CD14-positive monocyte (primary cell): ENCODE data around the gene SPTAN1. TPM values are rescaled to one million over a fixed set of nuclear protein-coding genes. Genes with fewer than 3 reads are reported as not detected.

Source experiments
- DNase-seq, 3 donors: peaks; one replicate each; pipeline ENCODE4 v3.0.0-alpha.2; 2011 to 2022
- H2AFZ ChIP-seq: 2 replicates; pipeline ENCODE4 v1.6.0; 2012; ENCODE audit warnings: mild to moderate bottlenecking, low read depth, low read length, inconsistent platforms; ENCODE audit not compliant: insufficient read depth, poor library complexity, severe bottlenecking
- H3K27ac ChIP-seq, 2 donors: 1 replicate in 1 of 2; 2 replicates in 1 of 2; pipeline ENCODE4 v1.5.1; 2012 to 2013; ENCODE audit warnings: low read length in 2 of 2, control low read depth in 1 of 2, inconsistent platforms in 1 of 2, low read depth in 1 of 2, mild to moderate bottlenecking in 1 of 2
- H3K27me3 ChIP-seq, 2 donors: one replicate each; pipeline versions ENCODE4 v1.6.0 to v1.6.1; 2011 to 2013; ENCODE audit warnings: low read length in 2 of 2; ENCODE audit not compliant: control insufficient read depth in 2 of 2, insufficient read depth in 2 of 2
- H3K36me3 ChIP-seq, 2 donors: replicated peaks in 1 of 2; 1 replicate in 1 of 2; 2 replicates in 1 of 2; pipeline versions ENCODE4 v1.5.1 to v1.6.1; 2012 to 2013; ENCODE audit warnings: low read length in 2 of 2, control low read depth in 1 of 2, inconsistent platforms in 1 of 2, mild to moderate bottlenecking in 1 of 2; ENCODE audit not compliant: insufficient read depth in 2 of 2, control insufficient read depth in 1 of 2
- H3K4me1 ChIP-seq, 2 donors: 1 replicate in 1 of 2; 2 replicates in 1 of 2; pipeline versions ENCODE4 v1.5.1 to v1.6.1; 2012 to 2013; ENCODE audit warnings: low read length in 2 of 2, control low read depth in 1 of 2, inconsistent platforms in 1 of 2, mild to moderate bottlenecking in 1 of 2, moderate library complexity in 1 of 2; ENCODE audit not compliant: insufficient read depth in 2 of 2, control insufficient read depth in 1 of 2
- H3K4me2 ChIP-seq: replicated peaks from 2 replicates; pipeline ENCODE3; 2012; ENCODE audit warnings: low read length, moderate library complexity, mild to moderate bottlenecking; ENCODE audit not compliant: poor library complexity, severe bottlenecking; ENCODE audit errors: extremely low read depth
- H3K4me3 ChIP-seq, 3 experiments: fragments of 200-600 bp in 1 of 3; sonication (generic) in 1 of 3; replicated peaks in 1 of 3; 1 replicate in 2 of 3; 2 replicates in 1 of 3; pipeline ENCODE4 v1.5.1; 2011 to 2013; ENCODE audit warnings: low read length in 3 of 3, mild to moderate bottlenecking in 3 of 3, control low read depth in 2 of 3, low read depth in 2 of 3, inconsistent platforms in 1 of 3, moderate library complexity in 1 of 3
- H3K79me2 ChIP-seq: 2 replicates; pipeline ENCODE4 v1.6.0; 2012; ENCODE audit warnings: mild to moderate bottlenecking, control low read depth, inconsistent platforms, low read length, moderate library complexity; ENCODE audit not compliant: insufficient read depth
- H3K9ac ChIP-seq: 2 replicates; pipeline ENCODE4 v1.6.0; 2017; ENCODE audit warnings: low read length, mild to moderate bottlenecking; ENCODE audit not compliant: insufficient read depth, poor library complexity, severe bottlenecking
- H3K9me3 ChIP-seq, 2 donors: replicated peaks in 1 of 2; 1 replicate in 1 of 2; 2 replicates in 1 of 2; pipeline versions ENCODE4 v1.5.1 to v1.6.1; 2012 to 2013; ENCODE audit warnings: low read length in 2 of 2, control low read depth in 1 of 2; ENCODE audit not compliant: control insufficient read depth in 1 of 2, insufficient read depth in 1 of 2
- H4K20me1 ChIP-seq: 2 replicates; pipeline ENCODE4 v1.6.0; 2012; ENCODE audit warnings: mild to moderate bottlenecking, low read length, control low read depth, moderate library complexity; ENCODE audit not compliant: insufficient read depth
- H3K27ac Mint-ChIP-seq, 7 donors: one replicate each; pipeline ENCODE4 v1.8.0; 2020; ENCODE audit warnings: mild to moderate bottlenecking in 7 of 7, mixed read lengths in 7 of 7, moderate library complexity in 6 of 7, inconsistent platforms in 2 of 7
- H3K27me3 Mint-ChIP-seq, 3 donors: one replicate each; pipeline ENCODE4 v1.8.0; 2021 to 2022; ENCODE audit warnings: low read depth in 3 of 3, mild to moderate bottlenecking in 3 of 3, mixed read lengths in 3 of 3, moderate library complexity in 3 of 3, inconsistent platforms in 1 of 3
- H3K36me3 Mint-ChIP-seq, 2 donors: one replicate each; pipeline ENCODE4 v1.8.0; 2020; ENCODE audit warnings: mixed read lengths in 2 of 2, inconsistent platforms in 1 of 2, mild to moderate bottlenecking in 1 of 2
- H3K4me1 Mint-ChIP-seq: one replicate; pipeline ENCODE4 v1.8.0; 2020; ENCODE audit warnings: mild to moderate bottlenecking, mixed read lengths
- H3K4me3 Mint-ChIP-seq, 2 donors: one replicate each; pipeline ENCODE4 v1.8.0; 2020; ENCODE audit warnings: mild to moderate bottlenecking in 2 of 2, mixed read lengths in 2 of 2, moderate library complexity in 1 of 2
- H3K9me3 Mint-ChIP-seq, 7 donors: one replicate each; pipeline ENCODE4 v1.8.0; 2020 to 2022; ENCODE audit warnings: mixed read lengths in 7 of 7, mild to moderate bottlenecking in 6 of 7, moderate library complexity in 6 of 7, inconsistent platforms in 2 of 7
- WGBS: methylation state at CpG from one replicate; pipeline ENCODE4 v1.1.5; 2013; ENCODE audit warnings: missing lambda C conversion rate; ENCODE audit not compliant: insufficient coverage; 5-methylcytosine and 5-hydroxymethylcytosine counted together
- intact Hi-C, 2 donors: fragments of 100-400 bp; cut with micrococcal nuclease; formaldehyde crosslinking; loops; one replicate each; pipeline versions ENCODE4 v1.15.0 to v1.15.1; 2023
- polyA plus RNA-seq, 3 donors: library from polyadenylated mRNA; depleted of rRNA in 1 of 3; unstranded in 2 of 3; stranded (reverse) in 1 of 3; fragments of 300-500 nt in 2 of 3; fragments of >200 nt in 1 of 3; fragmentation: Illumina TruSeq in 2 of 3; gene quantifications; 1 replicate in 2 of 3; 2 replicates in 1 of 3; pipeline ENCODE4 v1.2.3, GENCODE V29; 2012 to 2021
- TF ChIP-seq, protein P1 (sequence below): fragments of 200-600 bp; IDR thresholded peaks from one replicate; pipeline ENCODE4 v1.8.0; 2022; ENCODE audit warnings: antibody characterized with exemption, mild to moderate bottlenecking

SPTAN1 gene
- polyA plus RNA-seq, 3 donors = 6.2 to 40.8 (median 8.5) TPM

DNA sequence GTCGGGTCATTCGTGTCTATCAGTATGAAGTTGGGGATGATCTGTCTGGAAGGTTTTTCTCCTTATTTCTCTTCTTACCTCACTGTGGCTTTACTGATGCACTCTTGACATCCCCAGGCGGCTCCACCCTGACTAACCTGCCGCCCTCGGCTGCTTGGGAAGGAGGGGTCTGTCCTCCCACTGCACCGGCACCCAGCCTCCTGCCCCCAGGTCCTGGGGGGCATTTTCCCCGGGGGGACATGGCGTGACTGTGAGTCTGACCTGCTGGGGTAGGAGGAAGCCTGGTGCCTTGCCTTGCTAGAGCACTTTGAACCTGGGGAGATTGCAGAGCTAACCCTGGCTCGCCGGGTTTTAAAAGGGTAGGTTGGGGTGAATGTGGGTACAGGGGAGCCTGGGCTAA lies 76.7 kb downstream of the SPTAN1 start:
- Mint-ChIP-seq H3K27me3 (no peaks in the 10 kb centered on the region), H3K4me1 (no peaks in the 10 kb centered on the region), H3K9me3 (no peaks in the 10 kb centered on the region), H3K27ac (no peak overlapping the region), H3K4me3 (no peak overlapping the region), H3K36me3 (peaks cover 77 to 90% of the 10 kb centered on the region in 2 donors)
- Histone ChIP-seq H3K9ac (no peak overlapping the region), H2AFZ (no peak overlapping the region), H4K20me1 (no peaks in the 10 kb centered on the region), H3K27ac (no peak overlapping the region), H3K79me2 (no peaks in the 10 kb centered on the region), H3K9me3 (no peaks in the 10 kb centered on the region), H3K36me3 (peaks cover 74 to 97% of the 10 kb centered on the region in 2 donors), H3K4me1 (no peaks in the 10 kb centered on the region), H3K27me3 (no peaks in the 10 kb centered on the region), H3K4me3 (no peak overlapping the region), H3K4me2 (no peak overlapping the region)
- intact Hi-C loops = no loop called here
- TF ChIP-seq, protein P1, sequence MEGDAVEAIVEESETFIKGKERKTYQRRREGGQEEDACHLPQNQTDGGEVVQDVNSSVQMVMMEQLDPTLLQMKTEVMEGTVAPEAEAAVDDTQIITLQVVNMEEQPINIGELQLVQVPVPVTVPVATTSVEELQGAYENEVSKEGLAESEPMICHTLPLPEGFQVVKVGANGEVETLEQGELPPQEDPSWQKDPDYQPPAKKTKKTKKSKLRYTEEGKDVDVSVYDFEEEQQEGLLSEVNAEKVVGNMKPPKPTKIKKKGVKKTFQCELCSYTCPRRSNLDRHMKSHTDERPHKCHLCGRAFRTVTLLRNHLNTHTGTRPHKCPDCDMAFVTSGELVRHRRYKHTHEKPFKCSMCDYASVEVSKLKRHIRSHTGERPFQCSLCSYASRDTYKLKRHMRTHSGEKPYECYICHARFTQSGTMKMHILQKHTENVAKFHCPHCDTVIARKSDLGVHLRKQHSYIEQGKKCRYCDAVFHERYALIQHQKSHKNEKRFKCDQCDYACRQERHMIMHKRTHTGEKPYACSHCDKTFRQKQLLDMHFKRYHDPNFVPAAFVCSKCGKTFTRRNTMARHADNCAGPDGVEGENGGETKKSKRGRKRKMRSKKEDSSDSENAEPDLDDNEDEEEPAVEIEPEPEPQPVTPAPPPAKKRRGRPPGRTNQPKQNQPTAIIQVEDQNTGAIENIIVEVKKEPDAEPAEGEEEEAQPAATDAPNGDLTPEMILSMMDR = no peak
- no peak for DNase-seq
- 98% methylated on average over 5 of the region's 10 CpGs for WGBS

DNA sequence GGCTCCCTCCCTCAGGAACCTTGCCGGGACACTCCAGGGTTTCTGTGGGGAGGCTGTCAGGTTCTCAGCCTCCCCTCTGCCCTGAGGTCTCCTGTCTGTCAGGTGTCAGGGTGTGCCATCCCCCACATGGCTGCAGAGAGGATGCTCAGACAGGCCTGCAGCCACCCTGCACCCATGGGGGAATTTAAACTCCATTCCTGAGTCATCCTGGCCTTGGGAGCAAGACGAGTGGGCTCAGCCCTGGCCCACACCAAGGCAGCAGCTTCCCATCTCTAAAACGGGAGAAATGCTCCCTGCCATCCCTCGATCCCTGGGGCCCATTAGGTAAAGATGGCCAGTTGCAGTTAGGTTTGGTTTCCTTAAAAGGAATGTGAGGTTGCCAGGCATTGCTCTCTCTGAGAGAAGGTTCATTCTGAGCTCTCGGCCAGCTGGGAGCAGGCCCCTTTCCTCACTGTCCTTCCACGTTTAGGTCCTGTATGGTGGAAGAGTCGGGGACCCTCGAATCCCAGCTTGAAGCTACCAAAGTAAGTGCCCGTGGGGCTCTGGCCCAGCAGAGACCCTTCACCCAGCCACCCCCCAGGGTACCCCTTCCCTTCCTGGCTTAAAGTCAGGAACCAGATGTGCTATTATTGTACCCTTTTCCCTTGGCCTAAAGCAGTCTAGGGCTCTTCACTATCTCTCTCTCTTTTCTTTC lies 77.6 kb downstream of the SPTAN1 start:
- H4K20me1 ChIP-seq = no peaks in the 10 kb centered on the region
- H3K9me3 Mint-ChIP-seq = no peaks in the 10 kb centered on the region
- no peak for DNase-seq

More for the DNA sequence above, 77.6 kb downstream of the SPTAN1 start:
- intact Hi-C loops = no loop called here
- H3K79me2 ChIP-seq = no peaks in the 10 kb centered on the region
- Mint-ChIP-seq H3K36me3 (peaks cover 70 to 87% of the 10 kb centered on the region in 2 donors), H3K27me3 (no peaks in the 10 kb centered on the region), H3K4me3 (no peak overlapping the region), H3K4me1 (no peaks in the 10 kb centered on the region), H3K27ac (peak overlapping the region in 2 of 7 donors; percentile 43 to 80)
- TF ChIP-seq, protein P1 = no peak
- no peaks in the 10 kb centered on the region for H3K9me3 ChIP-seq
- H2AFZ ChIP-seq = no peak overlapping the region
- H3K4me2 ChIP-seq = no peak overlapping the region
- peaks cover 67 to 91% of the 10 kb centered on the region in 2 donors for H3K36me3 ChIP-seq
- H3K27ac ChIP-seq = no peak overlapping the region
- H3K4me1 ChIP-seq = no peaks in the 10 kb centered on the region
- H3K9ac ChIP-seq = no peak overlapping the region
- H3K27me3 ChIP-seq = no peaks in the 10 kb centered on the region
- WGBS = 87% methylated on average over 4 of the region's 9 CpGs
- H3K4me3 ChIP-seq = no peak overlapping the region
